Natural killer cell treated with Interleukin-12 subunit alpha and Interleukin-12 subunit beta and Interleukin-15 and Interleukin-18, amount 100 ng/mL, for 72 hours (primary cell): ENCODE results near the gene WDR77. TPM values are rescaled to one million over a fixed set of nuclear protein-coding genes. Genes with fewer than 3 reads are reported as not detected.
A peak's percentile ranks its signal among the peaks of the same experiment; 100 is the strongest.

Experiments
- ATAC-seq, 2 donors: fragments of 150-1000 bp; cut with Tn5 transposase in 1 of 2; sonication (Bioruptor Pico), chemical (Tn5 transposase) in 1 of 2; 2 replicates each; pipeline ENCODE4 v1.10.0; 2021
- DNase-seq: peaks from one replicate; pipeline ENCODE4 v3.0.0; 2022; ENCODE audit warnings: low spot score
- H3K27ac Mint-ChIP-seq, 2 donors: 1 replicate in 1 of 2; 2 replicates in 1 of 2; pipeline ENCODE4 v1.8.0; 2022; ENCODE audit warnings: mixed read lengths in 2 of 2, mild to moderate bottlenecking in 1 of 2, moderate library complexity in 1 of 2
- H3K27me3 Mint-ChIP-seq, 2 donors: 1 replicate in 1 of 2; 2 replicates in 1 of 2; pipeline ENCODE4 v1.8.0; 2022; ENCODE audit warnings: mixed read lengths in 2 of 2
- H3K36me3 Mint-ChIP-seq: one replicate; pipeline ENCODE4 v1.8.0; 2022; ENCODE audit warnings: mixed read lengths
- H3K4me1 Mint-ChIP-seq, 2 donors: 1 replicate in 1 of 2; 2 replicates in 1 of 2; pipeline ENCODE4 v1.8.0; 2022; ENCODE audit warnings: low read depth in 2 of 2, mixed read lengths in 2 of 2, mild to moderate bottlenecking in 1 of 2
- H3K4me3 Mint-ChIP-seq: one replicate; pipeline ENCODE4 v1.8.0; 2022; ENCODE audit warnings: mixed read lengths
- H3K9me3 Mint-ChIP-seq: 2 replicates; pipeline ENCODE4 v1.8.0; 2022; ENCODE audit warnings: mixed read lengths
- total RNA-seq, 2 donors: library from RNA; stranded (reverse); gene quantifications; one replicate each; pipeline ENCODE4 v1.2.3, GENCODE V29; 2022

The WDR77 gene
- total RNA-seq, 2 donors from 2014 or later = 27.6 to 67.1 TPM

DNA sequence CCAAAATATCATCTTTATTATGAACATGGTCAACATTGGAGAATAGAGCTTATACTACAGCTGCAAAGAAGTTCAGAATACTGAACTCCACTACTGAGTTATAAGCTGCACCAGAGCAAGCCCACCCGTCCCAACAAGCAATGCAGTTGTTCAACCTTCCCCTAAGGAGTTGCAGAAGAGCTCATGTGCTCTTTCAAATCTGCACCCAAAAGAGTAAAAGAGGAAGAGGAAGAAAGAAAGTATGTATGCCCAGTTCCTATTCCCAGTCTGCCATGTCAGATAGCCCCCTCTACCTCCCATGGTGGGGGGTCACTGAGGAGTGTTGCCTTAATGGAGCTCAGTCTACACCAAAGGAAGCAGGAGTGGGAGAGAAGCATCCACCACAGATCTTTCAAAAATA lies 31.6 kb upstream of the WDR77 start:
- Mint-ChIP-seq H3K27me3 (no peaks in the 10 kb centered on the region), H3K27ac (no peak overlapping the region), H3K36me3 (peaks cover 10% of the 10 kb centered on the region), H3K9me3 (no peaks in the 10 kb centered on the region), H3K4me3 (no peak overlapping the region), H3K4me1 (peaks cover 35 to 38% of the 10 kb centered on the region in 2 donors)
- ATAC-seq = no peak
- no peak for DNase-seq

GRCh38 chr1:111476761-111477309 lies 27.8 kb upstream of the WDR77 start:
- H3K27me3 Mint-ChIP-seq = no peaks in the 10 kb centered on the region
- DNase-seq (no peak), ATAC-seq (peak; percentile 49 to 58)
- peak overlapping the region; percentile 45 to 51 for H3K27ac Mint-ChIP-seq
- H3K4me1 Mint-ChIP-seq = peaks cover 47 to 50% of the 10 kb centered on the region in 2 donors
- H3K9me3 Mint-ChIP-seq = no peaks in the 10 kb centered on the region
- H3K36me3 Mint-ChIP-seq = peaks cover 10% of the 10 kb centered on the region
- H3K4me3 Mint-ChIP-seq = peak overlapping the region; percentile 86

- H3K27ac Mint-ChIP-seq = peak overlapping the region; percentile 24 to 45
- no peaks in the 10 kb centered on the region for H3K9me3 Mint-ChIP-seq
- H3K36me3 Mint-ChIP-seq = peaks cover 10% of the 10 kb centered on the region
- ATAC-seq (no peak), DNase-seq (no peak)
- H3K27me3 Mint-ChIP-seq = no peaks in the 10 kb centered on the region
- peak overlapping the region; percentile 86 for H3K4me3 Mint-ChIP-seq
- peaks cover 47 to 50% of the 10 kb centered on the region in 2 donors for H3K4me1 Mint-ChIP-seq
Observed at GRCh38 chr1:111476214-111476613, 27.2 kb upstream of the WDR77 start.

DNA sequence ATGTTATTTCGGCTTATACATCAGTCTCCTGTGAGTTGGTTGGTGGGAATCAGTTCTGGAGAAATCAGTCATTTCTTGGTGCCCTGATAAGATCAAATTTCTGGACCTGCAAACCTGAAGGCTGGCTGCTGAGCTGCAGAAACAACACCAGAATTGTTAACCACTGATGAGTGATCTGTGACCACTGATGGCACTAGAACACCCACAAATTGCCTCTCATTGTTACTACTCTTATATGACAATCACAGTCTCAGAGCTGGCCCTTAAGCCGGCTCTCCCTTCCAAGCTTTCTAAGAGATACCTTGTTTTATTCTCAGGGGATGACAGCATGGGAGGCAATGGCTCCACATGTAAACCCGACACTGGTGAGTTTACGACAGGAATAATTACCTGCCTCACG lies 26.6 kb upstream of the WDR77 start:
- Mint-ChIP-seq H3K36me3 (peaks cover 10% of the 10 kb centered on the region), H3K27ac (peak overlapping the region; percentile 24 to 45), H3K27me3 (no peaks in the 10 kb centered on the region), H3K9me3 (no peaks in the 10 kb centered on the region), H3K4me3 (peak overlapping the region; percentile 86), H3K4me1 (peaks cover 47 to 50% of the 10 kb centered on the region in 2 donors)
- ATAC-seq (peak; percentile 83), DNase-seq (peak; percentile 72)

DNA sequence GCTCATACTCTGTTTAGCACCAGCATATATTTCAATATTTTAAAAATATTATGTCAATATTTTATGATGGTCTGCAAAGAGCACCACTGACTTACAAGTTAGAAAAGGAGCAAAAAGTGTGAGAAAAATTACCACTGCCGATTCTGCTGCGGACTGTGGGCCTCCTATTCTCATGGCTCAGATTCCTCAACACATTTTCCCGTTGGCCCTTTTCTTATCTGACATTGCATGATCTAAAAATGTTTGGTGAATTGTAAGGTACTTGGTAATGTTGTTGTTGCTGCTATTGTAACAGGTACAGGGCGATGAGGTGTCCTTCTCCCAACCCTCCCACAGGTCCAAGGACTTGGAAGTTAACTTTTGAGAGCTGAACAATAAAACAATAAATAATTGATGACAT lies 25.5 kb upstream of the WDR77 start:
- Mint-ChIP-seq H3K4me3 (peak overlapping the region; percentile 86), H3K27ac (no peak overlapping the region), H3K36me3 (peaks cover 10% of the 10 kb centered on the region), H3K27me3 (no peaks in the 10 kb centered on the region), H3K4me1 (peaks cover 45 to 50% of the 10 kb centered on the region in 2 donors), H3K9me3 (no peaks in the 10 kb centered on the region)
- ATAC-seq = no peak
- DNase-seq = no peak

DNA sequence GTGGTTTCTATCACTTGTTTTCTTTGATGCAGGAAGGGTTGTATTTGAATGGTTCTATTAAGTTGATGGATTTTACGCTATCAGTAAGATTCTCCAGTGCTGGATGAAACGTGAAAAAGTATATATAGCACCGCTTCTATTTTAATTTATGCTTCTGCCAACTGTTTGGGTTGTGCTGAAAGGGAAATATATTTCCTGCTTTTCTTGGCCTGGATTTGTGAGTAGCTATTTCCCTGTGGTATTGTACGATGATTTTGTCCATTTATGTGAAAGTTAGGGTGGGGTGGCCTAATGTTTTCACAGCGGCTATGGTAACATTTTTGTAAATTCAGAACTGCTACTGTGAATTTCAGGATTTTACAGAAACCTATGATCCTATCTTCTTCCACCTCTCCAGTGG lies 25.1 kb upstream of the WDR77 start:
- no peaks in the 10 kb centered on the region for H3K9me3 Mint-ChIP-seq
- peak overlapping the region in 1 of 2 donors; percentile 68 for H3K27ac Mint-ChIP-seq
- H3K36me3 Mint-ChIP-seq = peaks cover 10% of the 10 kb centered on the region
- H3K4me1 Mint-ChIP-seq = peaks cover 45 to 50% of the 10 kb centered on the region in 2 donors
- H3K4me3 Mint-ChIP-seq = peak overlapping the region; percentile 86
- no peak for ATAC-seq
- no peaks in the 10 kb centered on the region for H3K27me3 Mint-ChIP-seq
- no peak for DNase-seq

GRCh38 chr1:111471538-111471937 lies 22.5 kb upstream of the WDR77 start:
- no peak for DNase-seq
- Mint-ChIP-seq H3K4me1 (peaks cover 25 to 29% of the 10 kb centered on the region in 2 donors), H3K27me3 (no peaks in the 10 kb centered on the region), H3K9me3 (no peaks in the 10 kb centered on the region), H3K27ac (no peak overlapping the region), H3K4me3 (no peak overlapping the region), H3K36me3 (no peaks in the 10 kb centered on the region)
- no peak for ATAC-seq

GRCh38 chr1:111471012-111471411 lies 22.0 kb upstream of the WDR77 start:
- Mint-ChIP-seq H3K27me3 (no peaks in the 10 kb centered on the region), H3K4me3 (no peak overlapping the region), H3K36me3 (no peaks in the 10 kb centered on the region), H3K9me3 (no peaks in the 10 kb centered on the region), H3K27ac (no peak overlapping the region), H3K4me1 (peaks cover 23 to 24% of the 10 kb centered on the region in 2 donors)
- ATAC-seq = peak; percentile 87 to 91
- DNase-seq = peak; percentile 77

- ATAC-seq = peak; percentile 30 to 43
- no peak overlapping the region for H3K4me3 Mint-ChIP-seq
- H3K27me3 Mint-ChIP-seq = no peaks in the 10 kb centered on the region
- H3K27ac Mint-ChIP-seq = no peak overlapping the region
- peaks cover 18 to 20% of the 10 kb centered on the region in 2 donors for H3K4me1 Mint-ChIP-seq
- DNase-seq = no peak
- H3K36me3 Mint-ChIP-seq = no peaks in the 10 kb centered on the region
- H3K9me3 Mint-ChIP-seq = no peaks in the 10 kb centered on the region
Observed at GRCh38 chr1:111470596-111470995, 21.5 kb upstream of the WDR77 start.

DNA sequence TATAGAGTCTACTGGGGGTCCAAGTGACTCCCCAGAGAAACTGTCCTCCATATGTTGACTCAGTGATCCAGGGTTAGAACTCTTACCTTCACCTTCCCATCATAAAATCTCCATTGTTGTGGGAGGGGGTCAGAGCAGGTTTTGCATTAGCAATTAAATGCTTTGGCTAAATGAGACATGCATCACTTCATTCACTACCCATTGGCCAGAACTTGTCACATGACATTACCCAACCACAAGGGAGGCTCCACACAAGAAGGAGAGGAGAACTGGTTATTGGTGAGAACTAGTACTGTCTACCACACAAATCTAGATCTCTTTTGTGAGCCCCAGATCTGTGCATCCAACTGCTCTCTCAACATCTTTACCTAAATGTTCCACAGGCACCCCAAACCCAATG lies 20.5 kb upstream of the WDR77 start:
- peaks cover 13% of the 10 kb centered on the region in 2 donors for H3K4me1 Mint-ChIP-seq
- H3K27ac Mint-ChIP-seq = no peak overlapping the region
- H3K4me3 Mint-ChIP-seq = no peak overlapping the region
- no peaks in the 10 kb centered on the region for H3K9me3 Mint-ChIP-seq
- ATAC-seq (no peak), DNase-seq (no peak)
- peaks cover 7% of the 10 kb centered on the region for H3K36me3 Mint-ChIP-seq
- no peaks in the 10 kb centered on the region for H3K27me3 Mint-ChIP-seq

GRCh38 chr1:111468717-111469100 lies 19.7 kb upstream of the WDR77 start:
- DNase-seq = no peak
- ATAC-seq = no peak
- Mint-ChIP-seq H3K4me1 (peaks cover 7 to 8% of the 10 kb centered on the region in 2 donors), H3K9me3 (no peaks in the 10 kb centered on the region), H3K36me3 (peaks cover 7% of the 10 kb centered on the region), H3K4me3 (no peak overlapping the region), H3K27me3 (no peaks in the 10 kb centered on the region), H3K27ac (no peak overlapping the region)

DNA sequence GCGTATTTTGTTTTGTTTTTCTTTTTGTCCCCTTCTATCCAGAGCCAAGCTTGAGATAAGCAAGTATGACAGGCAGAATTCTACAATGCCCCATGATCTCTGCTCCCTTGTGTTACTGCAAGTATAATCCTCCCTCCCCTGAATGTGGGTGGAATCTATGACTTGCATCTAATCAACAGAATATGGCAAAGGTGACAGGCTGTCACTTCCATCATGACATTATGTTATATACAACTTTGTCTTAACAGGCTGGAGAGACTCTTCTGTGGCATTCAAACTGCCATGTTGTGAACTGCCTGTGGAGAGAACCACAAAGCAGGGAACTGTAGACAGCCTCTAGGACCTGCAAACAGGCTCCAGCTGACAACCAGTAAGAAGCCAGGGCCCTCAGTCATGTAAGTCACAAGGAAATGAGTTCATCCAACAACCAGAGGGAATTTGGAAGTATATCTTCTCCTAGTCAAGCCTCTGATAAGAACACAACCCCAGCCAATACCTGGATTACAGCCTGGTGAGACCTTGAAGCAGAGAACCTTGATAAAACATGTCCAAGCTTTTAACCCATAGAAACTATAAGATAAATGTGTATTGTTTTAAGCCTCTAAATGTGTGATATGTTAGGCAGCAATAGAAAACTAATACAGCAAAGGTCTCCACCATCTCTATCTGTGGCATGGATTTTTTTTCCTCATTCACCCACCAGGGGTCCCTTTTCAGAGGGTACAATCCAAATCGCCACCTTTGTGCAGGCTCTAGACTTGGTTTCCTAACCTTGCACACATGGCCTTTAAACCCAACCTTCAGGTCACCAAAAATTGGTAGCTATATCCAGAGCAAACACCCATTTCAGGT lies 19.0 kb upstream of the WDR77 start:
- ATAC-seq = no peak
- H3K9me3 Mint-ChIP-seq = no peaks in the 10 kb centered on the region
- DNase-seq = no peak
- no peaks in the 10 kb centered on the region for H3K27me3 Mint-ChIP-seq
- H3K4me3 Mint-ChIP-seq = no peak overlapping the region
- no peak overlapping the region for H3K27ac Mint-ChIP-seq
- peaks cover 12% of the 10 kb centered on the region for H3K36me3 Mint-ChIP-seq
- H3K4me1 Mint-ChIP-seq = peaks cover 7 to 11% of the 10 kb centered on the region in 2 donors

DNA sequence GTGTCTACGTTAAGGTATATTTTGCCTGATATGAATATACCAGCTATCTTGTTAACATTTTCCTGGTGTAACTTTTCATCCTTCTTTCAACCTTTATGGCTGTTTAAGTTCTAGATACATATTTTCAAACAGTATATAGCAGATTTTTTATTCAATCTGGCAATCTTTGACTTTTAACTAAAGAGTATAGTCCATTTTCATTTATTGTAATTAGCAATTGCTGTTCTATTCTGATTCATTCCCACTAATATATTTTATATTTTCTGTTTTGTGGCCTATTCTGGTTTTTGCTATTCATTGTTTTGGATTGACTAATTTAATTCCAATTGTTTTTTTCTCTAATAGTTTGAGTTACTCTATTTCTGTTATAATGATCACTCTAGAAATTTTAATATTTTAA lies 17.4 kb upstream of the WDR77 start:
- Mint-ChIP-seq H3K9me3 (no peaks in the 10 kb centered on the region), H3K36me3 (peaks cover 23% of the 10 kb centered on the region), H3K27me3 (no peaks in the 10 kb centered on the region), H3K4me3 (no peak overlapping the region), H3K4me1 (peaks cover 0 to 10% of the 10 kb centered on the region in 2 donors), H3K27ac (no peak overlapping the region)
- DNase-seq (no peak), ATAC-seq (no peak)

DNA sequence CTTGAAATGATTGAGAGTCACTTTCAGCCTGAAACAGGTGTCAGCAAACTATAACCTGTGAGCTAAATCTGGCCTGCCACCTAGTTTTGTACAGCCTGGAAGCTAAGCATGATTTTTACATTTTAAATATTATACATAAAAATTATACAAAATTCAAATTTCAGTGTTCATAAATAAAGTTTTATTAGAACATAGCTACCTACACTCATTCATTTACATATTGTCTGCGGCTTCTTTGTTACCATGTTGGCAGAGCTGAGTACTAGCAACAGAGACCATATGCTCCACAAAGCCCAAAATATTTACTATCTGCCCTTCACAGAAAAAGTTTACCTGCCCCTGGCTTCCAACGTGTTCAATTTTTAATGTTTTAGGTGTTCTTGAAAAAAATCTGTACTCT lies 16.7 kb upstream of the WDR77 start:
- Mint-ChIP-seq H3K36me3 (peaks cover 26% of the 10 kb centered on the region), H3K4me3 (no peak overlapping the region), H3K4me1 (peaks cover under 1 to 10% of the 10 kb centered on the region in 2 donors), H3K9me3 (no peaks in the 10 kb centered on the region), H3K27ac (no peak overlapping the region), H3K27me3 (no peaks in the 10 kb centered on the region)
- no peak for DNase-seq
- ATAC-seq = no peak
